NCI-H187 treated with DMSO at 0.1 percent for 48 hours (cell line): ENCODE data around the gene IGF2BP2.

Experiments used
- DNase-seq: peaks from one replicate; lab custom pipeline; 2025; lab: John Stamatoyannopoulos, UW

The IGF2BP2 gene

DNA sequence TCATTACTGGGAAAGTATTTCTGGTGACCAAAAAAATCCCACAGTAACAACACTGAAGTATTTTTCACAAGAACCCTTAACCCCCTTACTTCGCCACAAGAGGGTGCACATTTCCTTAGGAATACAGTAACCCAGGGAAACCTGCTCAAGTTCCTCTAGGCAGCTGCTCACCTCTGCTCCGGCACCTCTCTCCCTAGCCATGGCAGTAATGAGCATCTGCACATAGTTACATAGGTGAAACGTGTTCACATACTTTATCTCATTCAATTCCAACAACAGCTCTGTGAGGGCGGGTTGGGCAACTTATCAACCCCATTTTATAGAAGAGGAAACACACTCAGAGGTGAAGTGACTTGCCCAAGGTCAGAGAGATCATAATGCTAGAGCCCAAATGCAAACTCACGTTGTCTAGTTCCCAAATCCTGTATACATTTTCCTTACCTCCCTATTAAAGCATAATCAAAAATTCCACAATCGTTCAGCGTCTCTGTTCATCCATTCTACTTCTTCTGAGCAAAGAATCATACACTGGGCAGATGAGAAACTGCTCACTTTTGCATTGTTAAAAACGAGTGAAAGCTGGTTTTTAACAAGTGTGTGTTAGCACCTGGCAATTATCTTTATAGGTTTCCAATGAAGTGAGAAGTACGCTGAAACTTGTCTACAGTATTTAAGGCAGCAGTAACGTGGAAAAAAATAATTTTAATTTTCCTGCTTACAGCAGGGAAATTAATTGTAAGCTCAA, 90.7 kb downstream of the IGF2BP2 start:
- no peak for DNase-seq

DNA sequence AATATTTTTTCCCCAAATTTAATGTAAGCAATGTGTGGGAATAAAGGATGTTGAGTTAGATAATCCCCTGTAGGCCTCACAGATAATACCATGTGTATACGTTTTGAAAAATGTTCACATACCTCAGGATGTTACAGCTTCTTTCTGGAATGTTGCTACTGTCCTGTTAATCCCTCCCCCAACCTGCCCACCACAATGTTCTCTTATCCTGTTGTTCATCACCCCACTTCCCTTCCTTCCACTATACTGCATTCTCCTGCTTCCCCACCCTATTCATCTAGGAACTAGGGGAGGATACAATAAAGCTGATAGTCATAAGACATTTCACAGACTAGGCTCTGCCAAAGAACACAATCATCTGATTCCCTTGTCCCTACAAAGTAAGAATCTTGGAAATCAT, 92.1 kb downstream of the IGF2BP2 start:
- no peak for DNase-seq

GRCh38 chr3:185730550-185730949, 94.3 kb downstream of the IGF2BP2 start:
- DNase-seq = no peak

DNA sequence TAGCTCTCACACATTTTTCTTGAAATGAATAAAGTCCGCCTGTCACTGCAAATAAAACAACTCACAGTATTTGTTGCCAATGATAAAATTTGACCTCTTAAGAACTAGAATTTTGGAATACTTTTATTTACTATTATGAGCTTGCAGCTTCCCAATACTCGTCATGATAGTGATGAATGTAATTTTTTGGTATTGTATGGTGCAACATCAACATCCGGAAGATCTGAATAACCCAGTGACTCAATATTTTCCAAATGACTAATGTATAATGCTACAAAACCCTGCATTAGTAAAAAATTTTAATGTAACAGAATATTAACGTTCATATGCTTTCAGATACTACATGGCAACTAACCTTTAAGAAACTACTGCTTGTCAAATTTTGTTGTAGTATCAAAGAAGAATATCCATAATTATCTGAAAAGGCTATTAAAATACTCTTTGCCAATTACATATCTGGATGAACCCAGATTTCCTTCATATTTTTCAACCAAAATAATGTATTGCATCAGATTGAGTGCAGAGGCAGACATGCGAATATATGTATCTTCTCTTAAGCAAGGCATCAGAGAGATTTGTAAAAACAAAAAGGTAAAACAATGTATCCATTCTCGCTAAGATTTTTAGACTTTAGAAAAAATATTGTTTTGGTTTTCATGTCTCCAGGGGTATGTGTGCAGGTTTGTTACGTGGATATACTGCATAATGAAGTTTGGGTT, 95.3 kb downstream of the IGF2BP2 start:
- no peak for DNase-seq

DNA sequence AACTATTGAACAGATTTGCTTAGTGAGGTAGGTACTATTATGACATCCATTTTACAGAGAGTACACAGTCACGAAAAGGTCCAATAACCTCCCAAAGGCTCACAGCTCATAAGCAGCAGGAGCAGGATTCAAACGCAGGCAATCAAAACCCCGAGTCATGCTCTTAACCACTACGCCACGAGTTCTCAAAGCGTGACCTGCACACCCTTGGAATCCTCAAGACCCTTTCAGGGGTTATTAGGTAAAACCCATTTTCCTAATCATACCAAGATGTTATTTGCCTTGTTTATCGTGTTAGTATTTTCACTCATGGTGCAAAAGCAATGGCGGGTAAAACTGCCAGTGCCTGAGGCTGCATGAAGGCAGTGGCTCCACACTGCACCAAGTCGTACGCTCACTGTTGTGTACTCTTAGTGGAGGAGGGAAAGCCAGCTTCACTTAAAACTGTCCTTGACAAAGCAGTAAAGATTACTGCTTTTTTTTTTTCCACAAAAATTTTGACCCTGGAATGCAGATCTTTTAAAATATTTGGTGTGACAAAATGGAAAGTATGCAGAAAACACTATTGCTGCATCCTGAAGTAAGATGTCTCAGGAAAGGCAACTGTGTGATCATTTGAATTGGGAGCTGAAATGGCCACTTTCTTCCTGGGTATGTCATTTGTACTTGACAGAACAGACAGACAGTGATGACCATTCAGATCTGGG, 96.1 kb downstream of the IGF2BP2 start:
- no peak for DNase-seq

DNA sequence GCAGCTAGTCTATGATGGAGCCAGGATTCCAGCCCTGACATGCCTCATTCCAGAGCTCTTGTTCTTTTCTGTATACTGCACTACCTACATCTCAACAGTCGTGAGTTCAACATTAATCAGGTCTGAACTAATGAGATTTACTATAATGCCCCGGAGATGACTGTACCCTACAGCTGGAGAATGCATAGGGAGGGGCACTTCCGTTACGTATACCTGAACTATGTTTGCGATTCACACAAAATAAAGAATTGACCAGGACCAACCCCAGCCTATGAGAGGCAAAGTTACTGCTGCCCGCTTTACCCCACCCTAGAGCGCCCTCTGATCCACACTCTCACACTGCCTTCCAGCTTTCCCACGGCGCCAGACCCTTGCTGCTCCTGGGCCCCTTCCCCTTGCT, 97.0 kb downstream of the IGF2BP2 start:
- DNase-seq = no peak

DNA sequence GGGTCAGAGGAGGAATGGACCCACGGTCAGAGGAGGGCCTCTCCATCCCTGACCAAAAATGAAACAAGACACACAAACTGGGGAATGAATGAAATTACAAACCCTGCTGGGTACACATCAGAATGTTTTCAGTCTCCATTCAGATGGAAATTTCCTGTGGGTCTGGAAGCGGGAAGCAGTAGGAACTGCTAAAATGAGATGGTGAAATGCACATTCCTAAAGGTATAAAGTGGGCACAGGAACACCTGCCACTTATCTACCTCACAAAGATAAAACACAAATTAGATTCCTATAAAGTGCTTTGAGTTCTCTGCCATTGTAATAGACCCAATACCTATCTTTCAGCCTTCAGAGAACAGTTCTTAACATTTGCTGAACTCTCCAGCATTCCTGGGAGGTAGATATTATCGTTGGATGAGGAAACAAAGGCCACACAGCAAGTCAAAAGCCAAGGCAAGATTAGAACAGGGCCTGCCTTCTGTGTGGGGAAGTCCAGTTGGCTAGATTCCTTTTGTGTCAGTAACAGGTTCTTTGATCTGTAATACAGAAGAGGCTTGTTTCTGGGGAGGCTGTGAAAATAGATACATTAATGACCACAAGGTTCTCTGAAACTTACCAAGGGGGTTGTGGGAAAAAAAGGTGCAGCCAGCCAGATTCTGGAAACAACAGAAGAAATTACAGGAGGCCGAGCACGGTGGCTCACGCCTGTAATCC, 98.4 kb downstream of the IGF2BP2 start:
- DNase-seq = no peak

- no peak for DNase-seq
Observed at GRCh38 chr3:185724761-185725160, 100.1 kb downstream of the IGF2BP2 start.

DNA sequence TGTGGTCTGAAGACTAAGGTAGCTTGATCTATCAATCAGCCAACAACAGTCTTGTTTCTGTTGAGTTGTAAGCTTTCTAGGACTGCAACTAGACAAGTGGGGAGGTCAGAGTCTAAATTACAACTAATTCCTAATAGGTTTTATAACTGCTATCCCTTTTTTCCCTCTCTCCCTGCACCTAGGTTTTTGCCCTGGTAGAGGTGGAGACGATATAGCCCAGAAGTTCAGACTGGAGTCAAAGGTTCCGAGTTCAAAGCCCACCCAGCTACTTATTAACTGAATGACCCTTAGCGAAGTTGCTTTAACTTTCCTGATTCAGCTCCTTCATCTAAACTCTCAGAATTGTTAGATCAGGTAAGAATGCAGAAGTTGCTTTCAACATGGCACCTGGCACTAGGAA, 100.6 kb downstream of the IGF2BP2 start:
- no peak for DNase-seq

DNA sequence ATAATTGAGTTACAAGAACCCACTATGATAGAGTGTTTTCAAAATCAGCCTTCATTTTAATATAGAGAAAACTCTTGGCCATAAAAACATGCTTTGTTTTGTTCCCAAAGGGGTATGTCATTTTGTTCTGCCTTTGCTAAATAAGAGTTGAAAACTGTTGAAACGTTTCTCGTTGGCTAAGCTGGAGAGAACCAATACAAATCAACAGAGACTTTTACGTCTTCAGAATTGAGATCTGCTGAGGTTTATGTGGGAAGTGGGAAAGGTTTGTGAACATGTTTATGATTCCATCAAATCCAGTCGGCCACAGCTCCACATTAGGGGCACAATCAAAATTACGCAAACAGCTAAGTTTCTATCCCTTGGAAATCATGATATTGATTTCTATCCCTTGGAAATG, 102.0 kb downstream of the IGF2BP2 start:
- no peak for DNase-seq

GRCh38 chr3:185721970-185722369, 102.9 kb downstream of the IGF2BP2 start:
- no peak for DNase-seq

GRCh38 chr3:185720326-185720725, 104.5 kb downstream of the IGF2BP2 start:
- no peak for DNase-seq

DNA sequence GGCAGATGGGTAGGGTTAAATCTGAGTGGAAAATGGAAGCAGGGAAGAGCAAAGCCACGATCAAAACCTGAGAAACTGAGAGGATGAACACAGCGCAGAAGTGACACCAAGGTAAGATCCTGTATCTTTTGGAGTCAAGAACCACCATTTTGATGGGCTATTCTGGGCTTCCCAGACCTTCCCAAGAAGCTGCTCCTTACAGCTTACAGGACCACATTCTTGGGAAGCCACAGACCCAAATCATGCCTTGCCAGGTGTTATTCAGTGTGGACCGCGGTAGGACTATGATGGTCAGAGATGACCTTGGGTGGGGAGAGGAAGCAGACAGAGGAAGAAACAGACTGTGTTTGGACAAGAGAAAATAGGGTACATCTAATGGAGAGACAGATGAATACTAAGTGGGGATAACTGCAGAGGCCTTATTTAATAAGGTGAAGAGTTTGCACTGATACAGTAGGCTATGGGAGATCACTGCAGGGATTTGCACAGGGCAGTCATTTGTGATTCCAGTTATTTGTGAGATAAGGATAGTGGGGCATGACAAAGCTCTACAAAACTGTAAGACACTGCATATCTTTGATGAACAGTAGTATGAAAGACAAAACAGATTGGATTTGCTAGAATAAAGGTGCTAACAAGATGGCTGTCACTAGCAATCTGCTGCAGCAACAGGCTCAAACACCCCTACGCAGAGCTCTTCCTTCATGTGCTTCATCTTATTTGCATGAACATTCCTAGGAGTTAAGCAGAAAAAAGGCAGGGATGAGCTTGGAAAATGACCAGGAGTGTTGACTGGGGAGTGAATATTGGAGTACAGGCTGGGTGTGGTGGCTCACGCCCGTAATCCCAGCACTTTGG, 105.9 kb downstream of the IGF2BP2 start:
- DNase-seq = no peak

- no peak for DNase-seq
Observed at GRCh38 chr3:185717627-185718402, 107.0 kb downstream of the IGF2BP2 start.

DNA sequence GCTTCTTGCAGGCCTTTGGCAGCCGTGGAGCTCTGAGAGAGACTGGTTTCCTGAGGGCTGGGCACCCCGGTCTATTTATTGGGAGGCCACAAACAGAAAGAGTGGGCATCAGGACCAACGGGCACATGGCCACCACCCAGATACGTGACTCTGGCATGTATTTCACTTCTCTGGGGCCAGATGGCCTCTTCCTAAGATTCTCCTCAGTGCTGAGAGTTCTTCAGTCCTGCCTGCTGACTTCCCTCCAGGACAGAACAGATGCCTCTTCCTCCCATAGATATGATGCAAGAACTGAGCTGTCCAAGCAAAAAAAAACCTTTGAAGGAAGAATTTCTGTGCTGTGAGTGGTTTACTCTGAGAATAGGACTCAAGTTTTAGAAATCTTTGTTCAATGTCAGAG, 107.7 kb downstream of the IGF2BP2 start:
- DNase-seq = no peak

GRCh38 chr3:185716436-185717108, 108.3 kb downstream of the IGF2BP2 start:
- no peak for DNase-seq

DNA sequence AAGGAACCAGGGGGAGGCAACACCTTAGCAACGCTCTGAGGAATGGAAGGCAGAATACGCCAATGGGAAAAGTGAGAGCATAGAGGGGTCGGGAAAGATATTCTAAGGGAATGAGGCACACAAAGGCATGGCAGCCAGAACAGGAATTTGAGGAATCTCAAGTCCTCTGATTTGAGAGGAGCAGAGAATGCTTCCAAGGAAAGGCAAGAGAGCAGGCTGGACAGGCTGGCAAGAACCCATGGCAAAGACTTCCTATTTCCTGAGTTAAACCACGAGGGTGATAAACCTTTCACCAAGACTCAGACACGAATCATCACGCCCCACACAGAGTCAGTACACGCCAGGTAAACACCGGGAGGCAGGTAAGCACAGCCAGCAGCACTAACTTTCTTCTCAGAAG, 109.8 kb downstream of the IGF2BP2 start:
- no peak for DNase-seq

DNA sequence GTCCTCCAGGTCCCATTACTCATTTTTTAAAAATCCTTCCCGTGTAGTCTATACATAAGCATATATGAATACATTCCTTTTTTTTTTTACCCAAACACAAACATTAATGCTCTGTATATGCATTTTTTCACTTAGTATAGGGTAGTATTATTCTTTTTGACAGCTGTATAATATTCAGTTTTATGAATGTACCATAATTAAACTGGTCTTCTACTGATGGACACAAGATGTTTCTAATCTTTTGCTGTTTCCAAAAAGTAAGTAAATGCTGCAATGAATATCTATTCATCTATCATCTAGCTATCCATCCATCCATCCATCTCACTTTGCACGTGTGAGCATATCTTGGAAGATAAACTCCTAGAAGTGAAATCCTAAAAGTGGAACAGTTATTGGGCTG, 110.8 kb downstream of the IGF2BP2 start:
- no peak for DNase-seq

- DNase-seq = no peak
Observed at GRCh38 chr3:185713015-185713414, 111.8 kb downstream of the IGF2BP2 start.

GRCh38 chr3:185712337-185712736, 112.5 kb downstream of the IGF2BP2 start:
- DNase-seq = no peak
